Kidney (tissue), 14 donors: Measurements from ENCODE around the gene LMAN2L. TPM values are rescaled to one million over a fixed set of nuclear protein-coding genes. Genes with fewer than 3 reads are reported as not detected.

Experiments
- DNase-seq, 5 donors: peaks; one replicate each; pipeline ENCODE4 v3.0.0-alpha.2; 2013 to 2020
- FAIRE-seq: peaks from 2 replicates; lab custom pipeline; 2012; peaks lifted over from hg19 to GRCh38; lab: Jason Lieb, UNC
- H3K27ac ChIP-seq, 2 donors: one replicate each; pipeline ENCODE4 v1.7.0; 2013; ENCODE audit warnings: low read depth in 2 of 2, low read length in 2 of 2, inconsistent platforms in 1 of 2
- H3K27me3 ChIP-seq: one replicate; pipeline ENCODE4 v1.7.1; 2013; ENCODE audit warnings: low read length, inconsistent platforms; ENCODE audit not compliant: control insufficient read depth, insufficient read depth
- H3K36me3 ChIP-seq, 3 donors: one replicate each; pipeline versions ENCODE4 v1.7.0 to v1.7.1; 2013; ENCODE audit warnings: low read length in 3 of 3, control low read depth in 1 of 3, inconsistent platforms in 1 of 3; ENCODE audit not compliant: insufficient read depth in 3 of 3, control insufficient read depth in 2 of 3
- H3K4me1 ChIP-seq, 3 donors: one replicate each; pipeline versions ENCODE4 v1.7.0 to v1.7.1; 2013; ENCODE audit warnings: low read length in 3 of 3, inconsistent platforms in 1 of 3, low read depth in 1 of 3; ENCODE audit not compliant: control insufficient read depth in 2 of 3, insufficient read depth in 2 of 3
- H3K4me3 ChIP-seq, 3 donors: one replicate each; pipeline versions ENCODE4 v1.7.0 to v1.8.1; 2013; ENCODE audit warnings: low read length in 3 of 3, control low read depth in 1 of 3, inconsistent platforms in 1 of 3
- H3K9ac ChIP-seq, 3 donors: one replicate each; pipeline versions ENCODE4 v1.7.0 to v1.7.1; 2013; ENCODE audit warnings: low read length in 3 of 3, control low read depth in 1 of 3, inconsistent platforms in 1 of 3
- H3K9me3 ChIP-seq, 3 donors: one replicate each; pipeline versions ENCODE4 v1.7.0 to v1.7.1; 2013; ENCODE audit warnings: low read length in 3 of 3, control low read depth in 1 of 3, inconsistent platforms in 1 of 3; ENCODE audit not compliant: control insufficient read depth in 2 of 3, insufficient read depth in 1 of 3
- intact Hi-C: fragments of 100-400 bp; cut with DNase I; formaldehyde crosslinking; loops from one replicate; pipeline ENCODE4 v1.11.1; 2022
- polyA plus RNA-seq: library from polyadenylated mRNA; stranded (reverse); fragments of 350-450 nt; fragmentation: Illumina TruSeq; extraction: RNeasy Lipid Tissue Mini Kit (QIAGEN cat#74804); gene quantifications from one replicate; pipeline ENCODE4 v1.2.3, GENCODE V29; 2014; ENCODE audit warnings: low read depth, low replicate concordance; ENCODE audit not compliant: insufficient read depth
- total RNA-seq: library from RNA; stranded (reverse); fragmentation: NEBNext Ultra II Directional; extraction: Animal tissue kit (Norgen Biotek cat#: 25700); gene quantifications from one replicate; pipeline ENCODE4 v1.2.1, GENCODE V29; 2021
- TF ChIP-seq, protein P1 (sequence below): IDR thresholded peaks from 3 replicates; pipeline ENCODE4 v1.5.1; 2012; ENCODE audit warnings: mild to moderate bottlenecking, moderate library complexity, borderline replicate concordance; ENCODE audit not compliant: insufficient read depth; ENCODE audit errors: extremely low read depth
- donor health status: control.
- donor health status: control.
- donor health status: control.
- donor health status: control.
- donor health status: control.
- donor health status: DM: yes; HTN: yes; CAD: no.
- donor health status: Normal renal cell carcinoma (clear cell type).

LMAN2L gene
- total and polyA plus RNA-seq, 2 donors from 2014 or later = 23.0 to 25.3 TPM

DNA sequence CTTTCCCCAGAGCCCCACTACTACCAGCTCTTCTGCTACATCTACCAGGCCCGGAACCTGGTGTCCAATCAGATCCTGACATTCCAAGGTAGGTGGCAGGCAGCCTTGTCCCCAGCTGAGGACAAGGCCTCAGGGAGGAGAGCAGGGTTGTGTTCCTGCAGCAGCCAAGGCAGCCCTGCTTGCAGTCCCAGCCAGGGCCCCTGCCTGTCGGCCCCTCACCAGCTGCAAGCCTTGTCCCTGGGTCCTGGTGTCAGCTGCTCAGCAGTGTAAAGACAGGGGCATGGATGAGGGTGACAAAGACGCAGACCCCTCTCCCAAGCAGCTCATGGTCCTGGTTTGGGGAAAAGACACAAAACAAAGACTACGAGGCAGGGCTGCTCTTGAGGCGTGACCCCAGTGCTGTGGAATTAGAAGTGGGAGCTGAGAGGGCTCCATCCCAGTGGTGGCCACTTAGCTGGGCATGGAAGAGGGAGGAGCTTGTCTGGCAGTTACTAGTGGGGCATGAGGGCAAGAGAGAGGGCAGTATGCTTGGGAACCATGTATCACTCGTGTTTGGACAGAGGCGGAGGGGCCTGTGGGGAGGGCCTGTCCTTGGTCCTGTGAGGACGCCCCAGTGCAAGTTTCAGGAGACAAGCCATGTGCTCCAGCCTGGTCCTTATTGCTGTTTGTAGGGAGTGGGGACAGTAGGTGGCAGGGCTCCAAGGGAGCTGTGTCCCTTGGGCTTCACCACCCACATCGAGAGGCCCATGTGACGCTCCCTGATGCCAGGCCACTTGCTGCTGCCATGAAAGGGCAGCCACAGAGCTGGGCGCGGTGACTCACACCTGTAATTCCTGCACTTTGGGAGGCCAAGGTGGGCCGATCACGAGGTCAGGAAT is 47.5 kb downstream of the LMAN2L start:
- Histone ChIP-seq H3K36me3 (no peaks in the 10 kb centered on the region), H3K27me3 (no peaks in the 10 kb centered on the region), H3K4me1 (no peaks in the 10 kb centered on the region), H3K27ac (no peak overlapping the region), H3K4me3 (no peak overlapping the region), H3K9me3 (no peaks in the 10 kb centered on the region), H3K9ac (no peak overlapping the region)
- FAIRE-seq (no peak), DNase-seq (no peak)
- TF ChIP-seq, protein P1, sequence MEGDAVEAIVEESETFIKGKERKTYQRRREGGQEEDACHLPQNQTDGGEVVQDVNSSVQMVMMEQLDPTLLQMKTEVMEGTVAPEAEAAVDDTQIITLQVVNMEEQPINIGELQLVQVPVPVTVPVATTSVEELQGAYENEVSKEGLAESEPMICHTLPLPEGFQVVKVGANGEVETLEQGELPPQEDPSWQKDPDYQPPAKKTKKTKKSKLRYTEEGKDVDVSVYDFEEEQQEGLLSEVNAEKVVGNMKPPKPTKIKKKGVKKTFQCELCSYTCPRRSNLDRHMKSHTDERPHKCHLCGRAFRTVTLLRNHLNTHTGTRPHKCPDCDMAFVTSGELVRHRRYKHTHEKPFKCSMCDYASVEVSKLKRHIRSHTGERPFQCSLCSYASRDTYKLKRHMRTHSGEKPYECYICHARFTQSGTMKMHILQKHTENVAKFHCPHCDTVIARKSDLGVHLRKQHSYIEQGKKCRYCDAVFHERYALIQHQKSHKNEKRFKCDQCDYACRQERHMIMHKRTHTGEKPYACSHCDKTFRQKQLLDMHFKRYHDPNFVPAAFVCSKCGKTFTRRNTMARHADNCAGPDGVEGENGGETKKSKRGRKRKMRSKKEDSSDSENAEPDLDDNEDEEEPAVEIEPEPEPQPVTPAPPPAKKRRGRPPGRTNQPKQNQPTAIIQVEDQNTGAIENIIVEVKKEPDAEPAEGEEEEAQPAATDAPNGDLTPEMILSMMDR = no peak
- intact Hi-C loops = no loop called here

DNA sequence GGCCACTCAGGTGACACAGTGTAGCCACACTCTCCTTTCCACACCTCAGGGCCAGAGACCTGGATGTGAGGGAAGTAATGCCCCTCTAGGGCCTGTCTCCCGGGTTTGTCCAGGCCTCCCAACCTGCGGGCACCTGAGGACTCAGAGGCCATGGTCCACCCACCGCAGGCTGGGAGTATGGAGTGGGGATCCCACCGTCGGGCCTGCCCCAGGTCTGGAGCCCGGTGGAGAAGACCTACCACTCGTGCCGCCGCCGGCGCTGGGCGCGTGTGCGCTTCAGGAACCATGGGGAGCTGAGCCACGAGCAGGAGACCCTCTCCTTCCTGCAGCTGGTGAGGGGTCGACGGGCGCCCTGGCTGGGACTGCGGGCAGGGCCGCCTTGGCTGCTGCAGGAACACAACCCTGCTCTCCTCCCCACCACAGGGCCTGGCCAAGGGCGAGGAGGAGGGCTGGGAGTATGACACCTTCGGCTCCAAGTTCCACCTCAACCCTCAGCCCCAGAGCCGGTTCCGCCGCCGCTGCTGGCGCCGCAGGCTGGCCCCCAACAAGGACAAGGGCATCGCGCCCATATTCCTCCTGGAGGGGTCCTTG is 48.7 kb downstream of the LMAN2L start:
- H3K9ac ChIP-seq = no peak overlapping the region
- no peaks in the 10 kb centered on the region for H3K4me1 ChIP-seq
- intact Hi-C loops = no loop called here
- TF ChIP-seq, protein P1 = no peak
- DNase-seq = no peak
- no peak overlapping the region for H3K4me3 ChIP-seq
- no peaks in the 10 kb centered on the region for H3K27me3 ChIP-seq
- no peaks in the 10 kb centered on the region for H3K9me3 ChIP-seq
- H3K27ac ChIP-seq = no peak overlapping the region
- no peak for FAIRE-seq
- H3K36me3 ChIP-seq = no peaks in the 10 kb centered on the region

DNA sequence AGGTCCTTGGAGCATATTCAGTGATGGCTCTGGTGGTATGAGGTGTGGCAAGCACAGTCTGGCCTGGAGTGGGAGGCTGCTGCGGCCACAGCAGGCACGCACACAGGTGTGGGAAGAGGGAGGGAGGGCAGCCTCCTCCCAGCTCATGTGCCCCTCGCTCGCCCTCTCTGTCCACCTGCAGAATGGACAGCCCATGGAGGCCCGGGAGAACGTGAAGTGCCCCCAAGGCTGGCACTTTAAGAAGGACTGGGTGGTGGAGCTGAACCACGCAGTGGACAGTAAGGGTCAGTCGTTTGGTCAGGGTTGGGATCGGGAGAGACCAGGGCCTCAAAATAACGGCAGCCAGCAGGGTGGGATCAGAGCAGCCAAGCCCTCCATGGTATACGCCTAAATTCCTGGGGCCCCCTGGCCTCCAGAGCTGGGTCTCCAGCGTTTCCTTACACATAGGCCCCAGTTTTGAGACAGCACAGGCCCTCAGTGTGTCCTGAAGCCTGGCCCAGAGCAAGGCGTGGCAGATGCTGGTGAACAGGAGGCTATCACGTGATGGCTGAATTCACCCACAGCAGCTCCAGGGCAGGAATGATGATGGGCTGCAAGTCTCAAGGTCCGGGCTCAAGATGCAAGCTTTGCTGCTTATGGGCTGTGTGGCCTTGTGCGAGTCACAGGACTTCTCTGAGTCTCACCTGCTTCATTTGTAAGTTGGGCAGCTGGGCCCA is 49.4 kb downstream of the LMAN2L start:
- no peaks in the 10 kb centered on the region for H3K36me3 ChIP-seq
- no peak overlapping the region for H3K9ac ChIP-seq
- intact Hi-C loops = no loop called here
- FAIRE-seq (no peak), DNase-seq (no peak)
- TF ChIP-seq, protein P1 = no peak
- no peaks in the 10 kb centered on the region for H3K4me1 ChIP-seq
- no peak overlapping the region for H3K4me3 ChIP-seq
- no peaks in the 10 kb centered on the region for H3K9me3 ChIP-seq
- H3K27me3 ChIP-seq = no peaks in the 10 kb centered on the region
- no peak overlapping the region for H3K27ac ChIP-seq
